Measurements from ENCODE around the gene MCTP1.

DNA sequence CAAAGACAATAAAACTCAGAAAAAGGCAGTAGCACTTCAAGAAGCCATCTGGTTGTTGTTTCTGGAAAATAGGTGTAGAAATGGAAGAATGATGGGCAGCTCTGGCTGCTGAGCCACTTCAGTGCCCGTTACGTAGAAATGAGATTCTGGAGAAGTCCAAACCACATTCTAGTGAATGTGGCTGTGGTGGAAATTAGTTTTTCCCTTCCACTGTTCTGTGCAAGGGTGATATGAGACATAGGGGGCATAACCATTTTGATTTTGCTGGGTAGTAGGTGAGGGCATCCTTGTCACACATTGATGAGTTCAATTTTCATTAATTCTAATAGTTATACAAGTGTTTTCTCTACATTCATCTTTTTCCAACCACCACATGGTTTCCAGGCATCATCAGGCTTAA lies 275.1 kb downstream of the MCTP1 start:
- TF ChIP-seq, protein P1, sequence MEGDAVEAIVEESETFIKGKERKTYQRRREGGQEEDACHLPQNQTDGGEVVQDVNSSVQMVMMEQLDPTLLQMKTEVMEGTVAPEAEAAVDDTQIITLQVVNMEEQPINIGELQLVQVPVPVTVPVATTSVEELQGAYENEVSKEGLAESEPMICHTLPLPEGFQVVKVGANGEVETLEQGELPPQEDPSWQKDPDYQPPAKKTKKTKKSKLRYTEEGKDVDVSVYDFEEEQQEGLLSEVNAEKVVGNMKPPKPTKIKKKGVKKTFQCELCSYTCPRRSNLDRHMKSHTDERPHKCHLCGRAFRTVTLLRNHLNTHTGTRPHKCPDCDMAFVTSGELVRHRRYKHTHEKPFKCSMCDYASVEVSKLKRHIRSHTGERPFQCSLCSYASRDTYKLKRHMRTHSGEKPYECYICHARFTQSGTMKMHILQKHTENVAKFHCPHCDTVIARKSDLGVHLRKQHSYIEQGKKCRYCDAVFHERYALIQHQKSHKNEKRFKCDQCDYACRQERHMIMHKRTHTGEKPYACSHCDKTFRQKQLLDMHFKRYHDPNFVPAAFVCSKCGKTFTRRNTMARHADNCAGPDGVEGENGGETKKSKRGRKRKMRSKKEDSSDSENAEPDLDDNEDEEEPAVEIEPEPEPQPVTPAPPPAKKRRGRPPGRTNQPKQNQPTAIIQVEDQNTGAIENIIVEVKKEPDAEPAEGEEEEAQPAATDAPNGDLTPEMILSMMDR (IDR thresholded peaks at IDR 0.05 in 4 of 5, conservative IDR thresholded peaks at IDR 0.05 in 1 of 5) = no peak
- TF ChIP-seq POLR2A (IDR thresholded peaks at IDR 0.05) = no peak
